ENCODE measurements around the gene CCDC38. TPM values are rescaled to one million over a fixed set of nuclear protein-coding genes. Genes with fewer than 3 reads are reported as not detected.
"Not testable (repeated sequence)": the region's sequence is repeated elsewhere in the genome, so short reads cannot be mapped to it uniquely, and the experiment has no call there.

The CCDC38 gene
- total and polyA plus RNA-seq, 4 donors = not detected

DNA sequence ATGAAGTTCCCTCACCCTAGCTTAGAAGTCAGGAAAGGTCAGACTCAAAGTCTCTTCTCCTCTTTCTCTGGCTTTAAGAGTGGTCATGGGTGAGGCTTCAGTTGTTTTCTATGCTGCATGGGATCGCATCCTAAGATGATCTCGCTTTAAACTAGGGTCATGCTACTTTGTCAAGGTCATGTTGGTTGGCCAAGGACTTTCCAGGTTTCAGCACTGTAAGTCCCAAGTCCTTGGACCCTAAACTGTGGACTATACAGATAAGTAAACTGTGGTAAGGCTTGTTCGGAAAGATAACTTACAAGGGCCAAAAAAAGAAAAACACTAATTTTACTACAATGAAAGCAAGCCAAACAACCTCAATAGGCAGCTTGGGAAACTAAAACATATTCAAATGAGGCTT is 36.4 kb upstream of the CCDC38 start:
- ATAC-seq (ENCODE audit: low FRiP score) = no peak
- DNase-seq = no peak
- Histone ChIP-seq H3K36me3 (ENCODE audit: control insufficient read depth in 1 of 2, insufficient read depth in 2 of 2, low read length in 1 of 2) (no peaks in the 10 kb centered on the region), H3K27me3 (ENCODE audit: control insufficient read depth in 1 of 2, insufficient read depth in 2 of 2, low read length in 1 of 2) (no peaks in the 10 kb centered on the region), H3K4me3 (ENCODE audit: low read length in 2 of 2) (no peak overlapping the region), H3K4me1 (ENCODE audit: control insufficient read depth in 1 of 2, insufficient read depth in 2 of 2, low read length in 2 of 2) (no peaks in the 10 kb centered on the region), H3K9me3 (ENCODE audit: control insufficient read depth, low read length) (no peaks in the 10 kb centered on the region), H3K27ac (ENCODE audit: low read depth in 1 of 2, low read length in 2 of 2) (no peak overlapping the region)
- WGBS, 2 donors = 81 to 83% methylated on average over 3 of the region's 3 CpGs
- intact Hi-C loops (cut with DNase I) = no loop called here

DNA sequence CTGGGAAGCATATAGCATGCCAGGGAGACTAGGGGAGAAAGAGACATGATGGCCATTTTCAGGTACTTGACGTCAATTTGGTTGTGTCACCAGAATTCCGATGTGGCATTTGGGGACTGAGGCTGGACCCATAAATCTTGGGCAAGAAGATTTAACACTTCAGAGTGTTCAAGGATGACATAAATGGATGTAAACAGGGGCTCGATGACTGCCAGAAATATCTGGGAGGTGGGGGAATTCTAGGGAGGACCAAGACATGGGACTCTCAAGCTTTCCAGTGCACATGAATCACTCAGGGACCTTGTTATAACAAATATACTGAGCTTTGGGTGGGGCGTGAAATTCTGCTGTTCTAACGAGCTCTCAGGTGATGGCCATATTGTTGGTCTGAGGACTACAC is 35.9 kb upstream of the CCDC38 start:
- WGBS, 2 donors = 85 to 86% methylated on average over 5 of the region's 5 CpGs
- intact Hi-C loops (cut with DNase I) = no loop called here
- ATAC-seq (ENCODE audit: low FRiP score) (no peak), DNase-seq (no peak)
- Histone ChIP-seq H3K9me3 (ENCODE audit: control insufficient read depth, low read length) (no peaks in the 10 kb centered on the region), H3K27ac (ENCODE audit: low read depth in 1 of 2, low read length in 2 of 2) (no peak overlapping the region), H3K36me3 (ENCODE audit: control insufficient read depth in 1 of 2, insufficient read depth in 2 of 2, low read length in 1 of 2) (no peaks in the 10 kb centered on the region), H3K4me3 (ENCODE audit: low read length in 2 of 2) (no peak overlapping the region), H3K4me1 (ENCODE audit: control insufficient read depth in 1 of 2, insufficient read depth in 2 of 2, low read length in 2 of 2) (no peaks in the 10 kb centered on the region), H3K27me3 (ENCODE audit: control insufficient read depth in 1 of 2, insufficient read depth in 2 of 2, low read length in 1 of 2) (no peaks in the 10 kb centered on the region)

DNA sequence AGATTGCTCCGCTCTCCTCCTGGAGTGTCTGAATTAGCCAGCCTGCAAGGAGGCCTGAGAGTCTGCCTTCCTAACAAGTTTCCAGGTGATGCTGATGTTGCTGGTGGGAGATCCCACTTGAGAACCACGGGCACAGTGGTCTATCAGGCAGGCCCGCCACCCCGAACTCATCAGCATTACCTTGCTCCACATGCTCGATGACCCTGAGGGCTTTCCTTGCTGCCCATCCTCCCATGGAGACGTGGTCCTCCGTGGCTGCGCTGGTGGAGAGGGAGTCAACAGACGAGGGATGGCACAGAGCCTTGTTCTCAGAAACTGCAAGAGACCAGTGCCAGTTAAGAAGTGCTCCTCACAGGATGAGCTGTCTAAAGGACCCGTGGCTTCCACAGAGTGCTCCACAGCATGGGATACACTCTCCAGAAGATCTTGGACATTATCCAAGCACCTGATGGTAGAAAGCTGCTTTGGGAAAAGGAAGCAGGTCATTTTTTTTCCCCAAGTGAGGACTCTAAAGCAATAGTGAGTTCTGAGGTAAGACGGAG is 35.4 kb upstream of the CCDC38 start:
- ATAC-seq (ENCODE audit: low FRiP score) (no peak), DNase-seq (no peak)
- Histone ChIP-seq H3K27me3 (ENCODE audit: control insufficient read depth in 1 of 2, insufficient read depth in 2 of 2, low read length in 1 of 2) (no peaks in the 10 kb centered on the region), H3K27ac (ENCODE audit: low read depth in 1 of 2, low read length in 2 of 2) (no peak overlapping the region), H3K4me1 (ENCODE audit: control insufficient read depth in 1 of 2, insufficient read depth in 2 of 2, low read length in 2 of 2) (no peaks in the 10 kb centered on the region), H3K4me3 (ENCODE audit: low read length in 2 of 2) (no peak overlapping the region), H3K9me3 (ENCODE audit: control insufficient read depth, low read length) (no peaks in the 10 kb centered on the region), H3K36me3 (ENCODE audit: control insufficient read depth in 1 of 2, insufficient read depth in 2 of 2, low read length in 1 of 2) (no peaks in the 10 kb centered on the region)
- 86 to 87% methylated on average over 11 of the region's 11 CpGs for WGBS, 2 donors
- intact Hi-C loops (cut with DNase I) = no loop called here

DNA sequence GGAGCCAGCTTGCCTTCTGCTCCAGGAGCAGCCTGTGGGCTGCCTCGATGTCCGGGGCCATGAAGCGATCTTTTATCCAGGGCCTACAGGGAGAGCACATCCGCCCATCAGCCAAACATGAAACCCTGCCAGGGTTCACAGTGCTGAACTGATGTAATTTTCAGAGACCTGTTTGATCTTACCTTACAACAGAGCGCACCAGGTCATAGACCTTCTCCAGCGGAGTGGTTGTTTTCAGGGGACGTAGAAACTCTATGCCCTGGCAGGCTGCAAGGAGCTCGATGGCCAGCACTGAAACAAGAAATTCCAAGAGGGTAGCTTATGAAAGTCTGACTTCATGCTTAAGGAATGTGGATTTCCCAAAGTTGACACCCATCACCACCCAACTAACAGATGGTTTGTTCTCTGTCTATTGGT is 34.0 kb upstream of the CCDC38 start:
- no peak for ATAC-seq (ENCODE audit: low FRiP score)
- no peak overlapping the region for H3K27ac ChIP-seq (ENCODE audit: low read depth in 1 of 2, low read length in 2 of 2)

DNA sequence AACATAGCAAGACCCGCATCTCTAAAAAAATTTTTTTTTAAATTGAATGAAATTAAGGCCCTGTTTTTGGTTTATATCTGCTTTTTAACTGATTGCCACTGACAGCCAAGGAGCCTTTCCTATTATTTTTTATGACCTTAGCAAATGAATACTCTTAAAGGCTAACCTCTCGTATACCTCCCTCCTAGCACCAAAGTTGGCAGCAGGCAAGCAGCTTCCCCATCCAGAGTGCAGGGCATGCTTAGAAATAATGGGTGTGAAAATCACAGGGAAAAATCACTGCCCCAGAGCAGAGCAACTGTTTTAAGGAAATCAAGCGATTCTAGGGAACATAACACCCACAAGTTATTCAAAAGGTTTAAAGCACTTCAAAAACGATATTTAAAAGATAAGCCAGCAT is 33.1 kb upstream of the CCDC38 start:
- no peaks in the 10 kb centered on the region for H3K9me3 ChIP-seq (ENCODE audit: control insufficient read depth, low read length)
- intact Hi-C loops (cut with DNase I) = no loop called here
- ATAC-seq (ENCODE audit: low FRiP score) (no peak), DNase-seq (no peak)
- 81 to 88% methylated on average over 4 of the region's 4 CpGs for WGBS, 2 donors
- no peaks in the 10 kb centered on the region for H3K36me3 ChIP-seq (ENCODE audit: control insufficient read depth in 1 of 2, insufficient read depth in 2 of 2, low read length in 1 of 2)
- no peak overlapping the region for H3K27ac ChIP-seq (ENCODE audit: low read depth in 1 of 2, low read length in 2 of 2)
- H3K4me3 ChIP-seq (ENCODE audit: low read length in 2 of 2) = no peak overlapping the region
- no peaks in the 10 kb centered on the region for H3K4me1 ChIP-seq (ENCODE audit: control insufficient read depth in 1 of 2, insufficient read depth in 2 of 2, low read length in 2 of 2)
- no peaks in the 10 kb centered on the region for H3K27me3 ChIP-seq (ENCODE audit: control insufficient read depth in 1 of 2, insufficient read depth in 2 of 2, low read length in 1 of 2)

More for the DNA sequence above, 34.0 kb upstream of the CCDC38 start:
- Histone ChIP-seq H3K36me3 (ENCODE audit: control insufficient read depth in 1 of 2, insufficient read depth in 2 of 2, low read length in 1 of 2) (no peaks in the 10 kb centered on the region), H3K4me3 (ENCODE audit: low read length in 2 of 2) (no peak overlapping the region), H3K9me3 (ENCODE audit: control insufficient read depth, low read length) (no peaks in the 10 kb centered on the region), H3K4me1 (ENCODE audit: control insufficient read depth in 1 of 2, insufficient read depth in 2 of 2, low read length in 2 of 2) (no peaks in the 10 kb centered on the region), H3K27me3 (ENCODE audit: control insufficient read depth in 1 of 2, insufficient read depth in 2 of 2, low read length in 1 of 2) (no peaks in the 10 kb centered on the region)
- 86 to 87% methylated on average over 8 of the region's 8 CpGs for WGBS, 2 donors
- DNase-seq = no peak
- intact Hi-C loops (cut with DNase I) = no loop called here

DNA sequence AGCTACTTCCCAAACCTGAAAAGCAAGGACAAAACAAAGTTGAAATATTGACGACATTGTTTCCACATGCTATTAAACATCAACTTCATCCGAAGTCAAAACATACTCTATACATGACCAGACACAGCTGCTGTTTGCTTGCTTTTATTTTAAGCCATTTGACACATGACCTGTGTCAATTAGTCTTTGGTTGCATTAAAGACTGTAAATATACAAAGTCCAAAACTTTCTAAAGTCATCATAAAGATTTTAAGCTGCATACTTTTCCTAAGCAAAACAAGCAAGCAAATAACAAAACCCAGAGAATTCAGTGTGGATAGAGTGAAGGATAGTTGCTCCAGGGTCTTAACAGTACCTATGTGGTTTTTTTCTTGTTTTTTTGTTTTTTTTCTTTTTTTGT is 31.9 kb upstream of the CCDC38 start:
- no peaks in the 10 kb centered on the region for H3K27me3 ChIP-seq (ENCODE audit: control insufficient read depth in 1 of 2, insufficient read depth in 2 of 2, low read length in 1 of 2)
- no peak overlapping the region for H3K4me3 ChIP-seq (ENCODE audit: low read length in 2 of 2)
- no peak overlapping the region for H3K27ac ChIP-seq (ENCODE audit: low read depth in 1 of 2, low read length in 2 of 2)
- ATAC-seq (ENCODE audit: low FRiP score) = no peak
- H3K9me3 ChIP-seq (ENCODE audit: control insufficient read depth, low read length) = no peaks in the 10 kb centered on the region
- 55 to 73% methylated on average over 2 of the region's 2 CpGs for WGBS, 2 donors
- no peak for DNase-seq
- H3K36me3 ChIP-seq (ENCODE audit: control insufficient read depth in 1 of 2, insufficient read depth in 2 of 2, low read length in 1 of 2) = no peaks in the 10 kb centered on the region
- H3K4me1 ChIP-seq (ENCODE audit: control insufficient read depth in 1 of 2, insufficient read depth in 2 of 2, low read length in 2 of 2) = no peaks in the 10 kb centered on the region
- intact Hi-C loops (cut with DNase I) = no loop called here

DNA sequence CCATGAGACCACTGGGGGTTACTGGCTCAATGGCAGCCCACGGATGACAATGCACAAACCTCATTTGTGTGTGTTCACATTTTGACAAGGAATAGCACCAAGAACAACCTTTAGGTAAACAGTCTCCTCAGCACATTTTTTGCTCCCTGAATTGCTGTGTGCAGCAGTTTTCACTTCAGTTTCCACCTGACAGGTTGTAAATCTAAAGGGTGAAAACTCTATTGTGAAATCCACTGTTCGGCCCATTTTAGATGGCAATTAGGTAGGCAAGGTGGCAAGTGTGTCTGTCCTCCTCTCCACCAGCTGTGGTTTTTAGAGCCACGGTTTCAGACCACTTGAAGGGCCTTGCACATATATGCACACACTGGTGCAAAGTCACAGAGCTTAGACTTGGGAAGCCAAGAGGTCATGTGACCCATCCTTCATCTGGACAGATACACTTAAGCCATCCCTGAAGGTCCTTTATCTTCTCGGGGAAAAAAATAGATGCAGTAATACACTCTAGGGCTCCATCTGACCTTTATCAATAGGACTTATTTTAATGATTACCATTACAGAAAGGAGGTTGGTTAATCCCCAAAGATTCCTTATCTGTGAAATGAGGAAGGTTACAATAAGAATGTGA is 30.5 kb upstream of the CCDC38 start:
- H3K4me3 ChIP-seq (ENCODE audit: low read length in 2 of 2) = no peak overlapping the region
- no peak for ATAC-seq (ENCODE audit: low FRiP score)
- WGBS, 2 donors = 62 to 73% methylated on average over 4 of the region's 4 CpGs
- no peak for DNase-seq
- no peaks in the 10 kb centered on the region for H3K36me3 ChIP-seq (ENCODE audit: control insufficient read depth in 1 of 2, insufficient read depth in 2 of 2, low read length in 1 of 2)
- intact Hi-C loops (cut with DNase I) = no loop called here
- no peaks in the 10 kb centered on the region for H3K27me3 ChIP-seq (ENCODE audit: control insufficient read depth in 1 of 2, insufficient read depth in 2 of 2, low read length in 1 of 2)
- no peaks in the 10 kb centered on the region for H3K4me1 ChIP-seq (ENCODE audit: control insufficient read depth in 1 of 2, insufficient read depth in 2 of 2, low read length in 2 of 2)
- no peaks in the 10 kb centered on the region for H3K9me3 ChIP-seq (ENCODE audit: control insufficient read depth, low read length)
- no peak overlapping the region for H3K27ac ChIP-seq (ENCODE audit: low read depth in 1 of 2, low read length in 2 of 2)

DNA sequence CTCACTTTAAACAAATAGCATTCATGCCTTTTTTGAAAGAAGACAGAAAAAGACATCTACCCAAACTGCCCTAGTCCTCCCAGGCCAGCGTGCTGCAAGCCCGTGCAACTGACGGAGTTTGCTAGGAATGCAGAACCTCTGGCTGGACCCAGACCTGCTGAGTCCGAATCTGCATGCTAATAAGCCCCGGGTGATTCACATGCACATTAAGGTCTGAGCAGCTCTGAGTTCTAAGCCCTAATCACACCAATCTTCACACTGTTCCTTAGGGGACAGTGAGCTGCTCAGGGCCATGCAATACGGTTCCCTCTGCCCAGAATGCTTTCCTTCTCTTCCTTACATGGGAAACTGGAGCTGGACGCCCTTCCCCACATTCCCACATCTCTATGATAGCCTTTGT is 28.5 kb upstream of the CCDC38 start:
- intact Hi-C loops (cut with DNase I) = no loop called here
- H3K27ac ChIP-seq (ENCODE audit: low read depth in 1 of 2, low read length in 2 of 2) = no peak overlapping the region
- WGBS, 2 donors = 50 to 52% methylated on average over 7 of the region's 7 CpGs
- no peak overlapping the region for H3K4me3 ChIP-seq (ENCODE audit: low read length in 2 of 2)
- no peak for ATAC-seq (ENCODE audit: low FRiP score)
- no peaks in the 10 kb centered on the region for H3K27me3 ChIP-seq (ENCODE audit: control insufficient read depth in 1 of 2, insufficient read depth in 2 of 2, low read length in 1 of 2)
- H3K36me3 ChIP-seq (ENCODE audit: control insufficient read depth in 1 of 2, insufficient read depth in 2 of 2, low read length in 1 of 2) = no peaks in the 10 kb centered on the region
- no peak for DNase-seq
- H3K4me1 ChIP-seq (ENCODE audit: control insufficient read depth in 1 of 2, insufficient read depth in 2 of 2, low read length in 2 of 2) = no peaks in the 10 kb centered on the region
- no peaks in the 10 kb centered on the region for H3K9me3 ChIP-seq (ENCODE audit: control insufficient read depth, low read length)

DNA sequence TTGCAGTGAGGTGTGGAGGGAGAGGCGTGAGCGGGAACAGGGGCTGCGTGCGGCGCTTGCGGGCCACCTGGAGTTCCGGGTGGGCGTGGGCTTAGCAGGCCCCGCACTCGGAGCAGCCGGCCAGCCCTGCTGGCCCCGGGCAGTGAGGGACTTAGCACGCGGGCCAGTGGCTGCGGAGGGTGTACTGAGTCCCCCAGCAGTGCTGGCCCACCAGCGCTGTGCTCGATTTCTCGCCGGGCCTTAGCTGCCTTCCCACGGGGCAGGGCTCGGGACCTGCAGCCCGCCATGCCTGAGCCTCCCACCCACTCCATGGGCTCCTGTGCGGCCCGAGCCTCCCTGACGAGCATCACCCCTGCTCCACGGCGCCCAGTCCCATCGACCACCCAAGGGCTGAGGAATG is 26.7 kb upstream of the CCDC38 start:
- H3K27me3 ChIP-seq (ENCODE audit: control insufficient read depth in 1 of 2, insufficient read depth in 2 of 2, low read length in 1 of 2); H3K36me3 ChIP-seq (ENCODE audit: control insufficient read depth in 1 of 2, insufficient read depth in 2 of 2, low read length in 1 of 2); DNase-seq; H3K9me3 ChIP-seq (ENCODE audit: control insufficient read depth, low read length); ATAC-seq (ENCODE audit: low FRiP score); H3K4me1 ChIP-seq (ENCODE audit: control insufficient read depth in 1 of 2, insufficient read depth in 2 of 2, low read length in 2 of 2); H3K4me3 ChIP-seq (ENCODE audit: low read length in 2 of 2); intact Hi-C loops (cut with DNase I); H3K27ac ChIP-seq (ENCODE audit: low read depth in 1 of 2, low read length in 2 of 2): not testable (repeated sequence)
- WGBS, 2 donors = 93 to 96% methylated on average over 21 to 28 of the region's 28 CpGs

Measured in aorta (tissue), 5 donors.